GM23248 (cell line): ENCODE measurements around the gene IKZF3.

Experiments
- EZH2 ChIP-seq: fragments of 200-600 bp; sonication (generic); IDR thresholded peaks from 2 replicates; pipeline ENCODE4 v1.6.1; 2018; ENCODE audit warnings: antibody characterized with exemption, mild to moderate bottlenecking; ENCODE audit not compliant: insufficient read depth, poor library complexity, severe bottlenecking
- EZH2phosphoT487 ChIP-seq: fragments of 200-600 bp; sonication (generic); IDR thresholded peaks from 2 replicates; pipeline ENCODE4 v1.6.1; 2018; ENCODE audit warnings: antibody characterized with exemption, moderate library complexity, mild to moderate bottlenecking, low read depth; ENCODE audit not compliant: insufficient read depth

- TF ChIP-seq EZH2 (no peak), EZH2phosphoT487 (no peak)
These were observed 49.6 kb downstream of the IKZF3 start for GRCh38 chr17:39814497-39814896.
